Neutrophil (primary cell): ENCODE measurements around the gene EEFSEC.

Source experiments
- H3K27ac ChIP-seq: fragments of 200-600 bp; sonication (generic); 2 replicates; pipeline ENCODE4 v1.5.1; 2016; ENCODE audit warnings: mild to moderate bottlenecking, moderate library complexity
- H3K27me3 ChIP-seq: fragments of 200-600 bp; sonication (generic); 2 replicates; pipeline ENCODE4 v1.6.0; 2016; ENCODE audit warnings: mild to moderate bottlenecking
- H3K36me3 ChIP-seq: fragments of 200-600 bp; sonication (generic); 2 replicates; pipeline ENCODE4 v1.5.1; 2017
- H3K4me1 ChIP-seq, 2 experiments: fragments of 200-600 bp in 1 of 2; sonication (generic) in 1 of 2; 1 replicate in 1 of 2; 2 replicates in 1 of 2; pipeline versions ENCODE4 v1.5.1 to v1.6.1; 2013 to 2016; ENCODE audit warnings: low read depth in 1 of 2, low read length in 1 of 2, mild to moderate bottlenecking in 1 of 2, moderate library complexity in 1 of 2; ENCODE audit not compliant: control insufficient read depth in 1 of 2, insufficient read depth in 1 of 2
- H3K4me3 ChIP-seq, 2 experiments: fragments of 200-600 bp in 1 of 2; sonication (generic) in 1 of 2; 1 replicate in 1 of 2; 2 replicates in 1 of 2; pipeline ENCODE4 v1.5.1; 2013 to 2016; ENCODE audit warnings: low read depth in 1 of 2, low read length in 1 of 2, mild to moderate bottlenecking in 1 of 2, moderate library complexity in 1 of 2
- H3K9me3 ChIP-seq: fragments of 200-600 bp; sonication (generic); 2 replicates; pipeline ENCODE4 v1.5.1; 2016
- TF ChIP-seq, protein P1 (sequence below): fragments of 200-600 bp; sonication (generic); IDR thresholded peaks from 2 replicates; pipeline ENCODE4 v1.5.1; 2016; ENCODE audit warnings: antibody characterized with exemption

The EEFSEC gene

DNA sequence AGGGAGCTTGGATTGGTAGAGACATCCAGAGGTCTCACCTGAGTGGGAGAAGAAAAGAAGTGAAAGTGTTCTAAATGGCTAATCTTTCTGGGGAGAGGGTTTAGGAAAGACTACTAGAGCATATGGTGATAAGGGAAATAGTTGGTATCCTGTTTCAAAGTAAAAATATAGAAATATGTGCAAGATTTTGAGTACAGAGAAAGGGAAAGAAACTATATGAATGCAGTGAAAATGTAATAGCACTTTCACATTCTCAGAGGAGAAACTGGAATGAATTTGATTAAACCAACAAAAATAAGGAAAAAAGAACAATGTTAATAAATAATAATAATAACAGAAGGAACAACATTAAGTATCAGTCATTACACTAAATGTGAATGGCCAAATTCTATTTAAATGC lies 194.0 kb downstream of the EEFSEC start:
- Histone ChIP-seq H3K4me1 (no peaks in the 10 kb centered on the region), H3K27me3 (no peaks in the 10 kb centered on the region), H3K4me3 (no peak overlapping the region), H3K9me3 (no peaks in the 10 kb centered on the region), H3K27ac (no peak overlapping the region), H3K36me3 (peaks cover 2% of the 10 kb centered on the region)
- TF ChIP-seq, protein P1, sequence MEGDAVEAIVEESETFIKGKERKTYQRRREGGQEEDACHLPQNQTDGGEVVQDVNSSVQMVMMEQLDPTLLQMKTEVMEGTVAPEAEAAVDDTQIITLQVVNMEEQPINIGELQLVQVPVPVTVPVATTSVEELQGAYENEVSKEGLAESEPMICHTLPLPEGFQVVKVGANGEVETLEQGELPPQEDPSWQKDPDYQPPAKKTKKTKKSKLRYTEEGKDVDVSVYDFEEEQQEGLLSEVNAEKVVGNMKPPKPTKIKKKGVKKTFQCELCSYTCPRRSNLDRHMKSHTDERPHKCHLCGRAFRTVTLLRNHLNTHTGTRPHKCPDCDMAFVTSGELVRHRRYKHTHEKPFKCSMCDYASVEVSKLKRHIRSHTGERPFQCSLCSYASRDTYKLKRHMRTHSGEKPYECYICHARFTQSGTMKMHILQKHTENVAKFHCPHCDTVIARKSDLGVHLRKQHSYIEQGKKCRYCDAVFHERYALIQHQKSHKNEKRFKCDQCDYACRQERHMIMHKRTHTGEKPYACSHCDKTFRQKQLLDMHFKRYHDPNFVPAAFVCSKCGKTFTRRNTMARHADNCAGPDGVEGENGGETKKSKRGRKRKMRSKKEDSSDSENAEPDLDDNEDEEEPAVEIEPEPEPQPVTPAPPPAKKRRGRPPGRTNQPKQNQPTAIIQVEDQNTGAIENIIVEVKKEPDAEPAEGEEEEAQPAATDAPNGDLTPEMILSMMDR = no peak

DNA sequence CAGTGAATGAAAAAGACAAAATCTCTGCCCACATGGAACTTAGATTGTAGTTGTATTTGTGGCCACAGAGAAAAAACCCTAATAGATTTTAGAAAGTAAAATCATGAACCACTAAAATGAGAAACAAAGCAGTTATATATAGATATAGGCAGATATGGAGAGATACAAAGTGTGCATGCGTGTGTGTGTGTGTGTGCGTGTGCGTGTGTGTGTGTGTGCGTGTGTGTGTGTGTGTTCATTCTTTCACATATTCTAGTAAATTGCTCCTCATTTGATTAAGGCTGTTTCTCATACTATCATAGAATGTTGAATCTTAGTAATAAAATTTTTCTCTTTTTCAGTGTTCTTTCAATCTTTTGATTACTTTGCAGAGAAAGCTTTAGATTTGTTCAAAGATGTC lies 194.8 kb downstream of the EEFSEC start:
- no peaks in the 10 kb centered on the region for H3K27me3 ChIP-seq
- no peaks in the 10 kb centered on the region for H3K36me3 ChIP-seq
- H3K4me3 ChIP-seq = no peak overlapping the region
- no peaks in the 10 kb centered on the region for H3K9me3 ChIP-seq
- TF ChIP-seq, protein P1 = no peak
- no peak overlapping the region for H3K27ac ChIP-seq
- no peaks in the 10 kb centered on the region for H3K4me1 ChIP-seq

DNA sequence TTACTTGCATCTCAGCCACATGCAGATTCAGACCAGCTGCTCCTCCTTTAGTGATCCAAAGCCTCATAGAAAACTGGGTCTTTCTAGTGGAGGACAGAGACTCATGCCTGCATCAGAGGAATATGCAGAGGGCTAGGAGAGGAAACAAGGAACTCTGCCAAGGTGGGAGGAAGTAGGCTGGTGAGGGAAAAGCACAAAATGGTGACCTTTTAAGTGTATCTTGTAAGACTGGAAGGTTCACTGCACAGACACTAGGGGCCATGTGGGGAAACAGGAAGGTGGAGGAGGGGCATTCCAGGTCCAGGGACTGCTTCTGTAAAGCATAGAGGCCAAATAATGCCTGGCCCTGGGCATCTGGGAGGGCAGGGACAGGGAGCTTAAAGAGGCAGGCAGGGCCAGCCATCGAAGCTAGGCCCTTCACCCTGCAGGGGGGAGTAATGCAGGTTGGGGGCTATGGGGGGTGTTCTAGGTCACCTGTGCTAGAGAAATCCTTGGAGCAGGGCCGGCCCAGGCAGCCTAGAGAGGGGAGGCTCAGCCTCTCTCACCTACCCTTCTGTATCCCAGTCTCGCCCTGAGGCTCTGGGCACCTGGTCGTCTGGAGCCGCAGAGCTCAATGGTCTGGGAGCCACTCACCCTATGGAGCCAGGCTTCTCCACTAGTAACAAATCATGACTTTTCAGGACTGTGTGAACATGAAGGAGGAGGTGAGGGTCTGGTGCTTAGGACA lies 195.7 kb downstream of the EEFSEC start:
- Histone ChIP-seq H3K9me3 (no peaks in the 10 kb centered on the region), H3K27me3 (no peaks in the 10 kb centered on the region), H3K27ac (no peak overlapping the region), H3K4me3 (no peak overlapping the region), H3K36me3 (no peaks in the 10 kb centered on the region), H3K4me1 (no peaks in the 10 kb centered on the region)
- TF ChIP-seq, protein P1 = no peak

DNA sequence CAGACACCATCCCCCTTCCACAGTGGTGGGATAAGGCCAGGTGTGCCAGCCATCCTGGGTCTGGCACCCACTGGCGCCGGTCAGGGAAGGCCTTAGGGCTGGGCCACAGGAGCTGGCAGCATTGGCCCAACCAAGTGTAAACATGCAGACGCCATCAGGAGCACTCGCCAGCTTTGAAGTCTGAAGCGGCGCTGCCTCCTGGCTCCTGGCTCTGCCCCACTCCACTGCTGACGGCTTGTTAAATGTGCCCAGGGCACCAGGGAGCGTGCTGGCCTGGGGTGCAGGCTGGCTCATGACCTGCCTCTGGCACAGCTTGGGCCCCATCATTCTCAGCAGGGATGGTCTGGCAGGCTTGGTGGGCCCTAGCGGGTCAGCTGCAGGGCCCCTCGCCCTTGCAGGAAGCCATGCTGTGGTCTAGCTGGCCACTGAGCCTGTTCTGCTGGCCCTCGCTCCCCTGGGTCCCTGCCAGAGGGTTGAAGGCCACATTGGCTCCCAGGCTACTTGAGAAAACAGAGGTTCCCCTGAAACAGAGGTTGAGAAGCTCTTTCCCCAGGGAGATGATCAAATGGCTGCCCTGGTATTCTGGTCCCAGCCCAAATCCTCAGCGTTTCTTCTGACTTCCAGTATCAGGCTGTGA lies 196.8 kb downstream of the EEFSEC start:
- TF ChIP-seq, protein P1 = no peak
- Histone ChIP-seq H3K4me1 (no peaks in the 10 kb centered on the region), H3K9me3 (no peaks in the 10 kb centered on the region)

DNA sequence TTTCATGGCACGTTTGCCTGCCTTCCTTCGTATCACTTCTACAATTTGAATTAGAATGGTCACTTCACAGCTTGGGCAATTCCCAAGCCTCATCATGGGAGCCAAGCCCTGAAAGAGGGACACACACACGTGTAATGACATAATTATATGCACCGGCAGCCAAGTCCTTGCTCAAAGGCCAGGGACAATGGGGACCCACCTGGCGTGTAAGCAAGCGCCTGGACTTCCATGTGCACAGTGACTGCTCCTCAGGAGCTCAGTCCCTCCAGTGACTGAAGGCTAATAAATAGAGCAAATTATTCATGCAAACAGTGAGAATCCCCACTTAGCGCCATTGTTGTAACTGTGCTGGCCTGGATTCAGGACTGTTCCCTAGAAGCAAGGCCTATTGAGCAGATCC lies 198.3 kb downstream of the EEFSEC start:
- Histone ChIP-seq H3K9me3 (no peaks in the 10 kb centered on the region), H3K36me3 (no peaks in the 10 kb centered on the region), H3K27ac (no peak overlapping the region), H3K27me3 (no peaks in the 10 kb centered on the region), H3K4me3 (no peak overlapping the region), H3K4me1 (no peaks in the 10 kb centered on the region)
- TF ChIP-seq, protein P1 = no peak

More for the DNA sequence above, 196.8 kb downstream of the EEFSEC start:
- no peaks in the 10 kb centered on the region for H3K27me3 ChIP-seq
- H3K27ac ChIP-seq = no peak overlapping the region
- H3K36me3 ChIP-seq = no peaks in the 10 kb centered on the region
- H3K4me3 ChIP-seq = no peak overlapping the region
